GM13977 (cell line): ENCODE results near the gene MTCH1.

Experiments
- DNase-seq: peaks from one replicate; pipeline ENCODE4 v3.0.0; 2012; ENCODE audit warnings: low spot score
- CTCF ChIP-seq: IDR thresholded peaks from 2 replicates; pipeline ENCODE4 v1.5.1; 2012; ENCODE audit warnings: mild to moderate bottlenecking, control low read depth; ENCODE audit not compliant: insufficient read depth; ENCODE audit errors: extremely low read depth, missing control alignments
- in situ Hi-C: fragments of 300-500 bp; cut with MboI; formaldehyde crosslinking; loops from one replicate; pipeline ENCODE4 v1.12.0; 2022; ENCODE audit warnings: low sequenced_read_pairs, low pct_unique_long_range_greater_than_20kb, mixed read lengths, inconsistent platforms; ENCODE audit not compliant: unreplicated experiment

The MTCH1 gene

DNA sequence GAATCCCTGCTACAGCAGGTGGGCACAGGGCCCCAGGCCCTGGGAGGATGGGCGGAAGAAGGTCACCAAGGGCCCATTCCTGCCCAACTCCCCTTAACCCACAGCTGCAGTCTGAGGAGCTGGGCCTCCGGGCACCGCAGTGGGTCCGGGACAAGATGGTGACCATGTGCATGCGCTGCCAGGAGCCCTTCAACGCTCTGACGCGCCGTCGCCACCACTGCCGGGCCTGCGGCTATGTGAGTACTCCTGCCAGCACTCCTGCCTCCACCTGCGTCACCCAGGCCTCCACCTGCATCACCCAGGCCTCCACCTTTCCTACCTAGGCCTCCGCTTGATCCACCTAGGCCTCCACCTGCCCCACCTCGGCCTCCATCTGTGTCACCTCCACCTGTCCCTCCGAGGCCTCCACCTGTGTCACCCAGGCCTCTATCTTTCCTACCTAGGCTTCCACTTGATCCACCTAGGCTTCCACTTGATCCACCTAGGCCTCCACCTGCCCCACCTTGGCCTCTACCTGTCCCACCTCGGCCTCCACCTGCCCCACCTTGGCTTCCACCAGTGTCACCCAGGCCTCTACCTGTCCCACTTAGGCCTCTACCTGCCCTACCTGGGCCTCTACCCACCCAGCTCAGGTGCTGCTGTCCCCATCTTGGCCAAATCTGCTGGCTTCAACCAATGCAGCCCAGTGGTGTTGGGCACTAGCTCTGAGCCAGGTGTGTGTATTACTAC lies 36.3 kb upstream of the MTCH1 start:
- no peak for TF ChIP-seq CTCF
- in situ Hi-C loops = loop anchor here (5.0 to 10.0 kb wide), 2 partner anchors 150 to 183 kb away; partner anchors contain the start of gene PIM1
- DNase-seq = no peak

DNA sequence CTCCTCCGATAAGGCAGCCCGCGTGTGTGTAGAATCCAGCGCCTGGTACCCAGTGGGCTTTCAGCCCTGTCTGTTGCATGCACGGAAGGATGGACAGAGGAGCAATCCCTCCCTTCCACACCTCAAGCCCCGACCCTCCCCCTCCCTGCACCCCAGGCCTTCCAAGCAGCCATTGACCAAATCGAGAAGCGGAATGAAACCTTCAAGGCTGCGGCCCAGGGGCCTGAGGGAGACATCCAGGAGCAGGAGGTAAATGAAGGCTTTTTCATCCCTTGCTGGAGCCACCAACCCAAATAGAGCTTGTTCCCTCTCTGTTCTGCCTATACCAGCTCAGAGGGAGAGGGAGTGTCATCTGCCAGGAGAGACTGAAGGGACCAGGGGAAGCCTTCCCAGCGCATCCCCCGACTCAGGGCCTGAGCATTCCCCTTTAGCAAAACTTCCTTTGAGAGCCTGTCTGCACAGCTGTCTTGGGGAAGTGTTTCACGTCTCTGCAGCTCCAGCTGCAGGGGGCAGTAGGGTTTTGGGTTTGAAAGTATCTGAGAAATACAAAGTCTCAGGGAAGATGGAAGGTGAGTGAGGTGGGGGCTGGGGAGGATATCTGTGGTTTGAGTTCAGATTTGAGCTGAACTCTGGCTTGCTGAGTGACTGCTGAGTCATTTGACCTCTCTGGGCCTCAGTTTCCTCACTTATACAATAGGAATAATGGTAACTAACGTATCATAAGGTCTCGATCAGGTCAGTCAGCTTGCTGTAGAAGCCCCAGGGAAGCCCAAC lies 35.5 kb upstream of the MTCH1 start:
- TF ChIP-seq CTCF = peak; percentile 46
- in situ Hi-C loops = loop anchor here (5.0 to 10.0 kb wide), 2 partner anchors 151 to 183 kb away; partner anchors contain the start of gene PIM1
- no peak for DNase-seq

DNA sequence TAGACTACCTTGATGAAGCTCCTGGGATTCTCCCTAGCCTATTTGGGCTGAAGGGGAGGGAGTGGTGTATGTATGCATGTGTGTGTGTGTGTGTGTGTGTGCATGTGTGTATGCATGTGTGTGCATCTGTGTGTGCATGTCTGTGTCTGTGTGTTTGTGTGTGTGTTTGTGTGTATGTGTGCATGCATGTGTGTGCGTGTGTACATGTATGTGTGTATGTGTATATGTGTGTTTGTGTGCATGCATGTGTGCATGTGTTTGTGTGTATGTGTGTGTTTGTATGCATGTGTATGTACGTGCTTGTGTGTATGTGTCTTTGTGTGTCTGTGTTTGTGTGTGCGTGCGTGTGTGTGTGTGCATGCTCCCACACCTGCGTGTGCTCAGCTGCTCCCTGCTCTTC lies 34.8 kb upstream of the MTCH1 start:
- no peak for TF ChIP-seq CTCF
- in situ Hi-C loops = loop anchor here (5.0 to 10.0 kb wide), 2 partner anchors 151 to 184 kb away; partner anchors contain the start of gene PIM1
- DNase-seq = no peak

DNA sequence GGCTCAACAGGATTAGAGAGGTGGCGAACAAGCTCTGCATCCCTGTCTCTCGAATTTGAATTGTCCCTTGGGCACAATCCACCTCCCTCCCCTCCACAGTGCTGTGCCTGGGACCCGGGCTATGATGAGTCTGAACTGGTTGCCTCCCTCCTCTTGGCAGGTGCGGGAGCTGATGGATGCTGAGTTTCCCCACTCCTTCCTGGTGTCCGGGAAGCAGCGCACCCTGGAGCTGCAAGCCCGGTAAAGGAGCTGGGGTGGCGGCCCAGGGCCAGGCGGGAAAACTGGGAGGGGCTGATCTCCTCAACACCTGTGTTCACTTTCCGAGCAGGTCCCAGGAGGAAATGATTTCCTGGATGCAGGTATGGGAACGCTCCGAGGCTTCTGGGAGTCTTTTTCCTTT lies 34.4 kb upstream of the MTCH1 start:
- no peak for DNase-seq
- no peak for TF ChIP-seq CTCF
- in situ Hi-C loops = loop anchor here (5.0 to 10.0 kb wide), 2 partner anchors 152 to 184 kb away; partner anchors contain the start of gene PIM1

DNA sequence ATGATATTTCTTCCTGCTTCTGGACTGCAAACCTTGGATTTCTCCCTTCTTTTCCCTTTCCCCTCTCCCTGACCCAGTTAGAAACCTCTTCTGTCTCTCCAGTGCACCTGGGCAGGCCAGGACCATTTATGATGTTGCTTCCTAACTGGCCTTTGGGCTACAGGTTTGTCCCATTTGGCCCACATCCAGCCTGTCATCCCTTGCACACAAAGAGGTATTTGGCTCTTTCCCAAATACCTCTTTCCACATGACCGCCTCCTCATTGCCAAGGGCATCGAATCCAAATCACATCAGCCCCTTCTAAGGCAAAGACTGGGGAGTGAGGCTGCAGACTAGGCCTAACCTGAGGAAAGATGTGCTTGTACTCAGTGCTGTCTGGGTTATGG lies 33.1 kb upstream of the MTCH1 start:
- no peak for DNase-seq
- in situ Hi-C loops = loop anchor here (10.0 kb wide), 1 partner anchor 244 kb away; no protein-coding TSS in a partner anchor
- no peak for TF ChIP-seq CTCF

DNA sequence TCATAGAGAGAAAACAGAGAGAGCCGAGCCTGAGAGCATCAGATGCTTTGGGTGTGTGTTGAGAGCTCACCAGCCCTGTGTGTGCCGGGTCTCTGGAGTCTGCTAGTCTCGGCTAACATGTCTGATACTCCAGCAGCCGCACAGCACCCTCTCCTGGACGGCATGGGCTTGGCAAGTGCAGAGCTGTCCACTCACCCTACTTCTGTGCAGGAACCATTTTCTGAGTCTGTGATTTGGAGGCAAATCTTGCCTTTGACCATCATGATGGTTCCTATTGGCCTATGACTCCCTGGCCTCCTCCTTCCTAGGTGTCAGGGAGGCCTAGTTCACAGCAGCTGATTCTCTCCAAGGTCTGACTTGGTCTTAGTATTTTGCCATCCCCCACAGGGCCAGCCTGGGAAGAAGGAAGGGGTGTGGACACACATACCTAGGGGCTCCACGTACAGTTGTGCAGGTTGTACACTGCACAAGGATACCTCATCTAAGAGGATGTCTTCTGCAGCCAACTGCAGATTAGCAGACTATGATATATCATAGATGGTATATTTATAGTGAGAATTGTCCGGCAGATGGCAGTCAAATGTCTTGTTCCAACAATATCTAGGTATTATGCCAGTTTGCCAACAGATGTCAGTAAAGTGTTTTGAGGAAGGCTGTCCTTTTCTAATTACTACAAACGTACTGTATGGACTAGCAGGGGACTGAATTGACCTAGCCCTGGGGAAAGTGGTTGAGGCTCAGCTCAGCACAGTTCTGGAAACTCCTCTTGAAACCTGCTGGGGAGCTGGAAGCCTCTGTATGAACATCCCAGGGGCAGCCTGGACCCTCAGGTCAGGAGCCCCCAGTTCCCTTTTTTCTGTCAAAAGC lies 32.4 kb upstream of the MTCH1 start:
- peak; percentile 91 for DNase-seq
- in situ Hi-C loops = loop anchor here (10.0 kb wide), 1 partner anchor 244 kb away; no protein-coding TSS in a partner anchor
- peak; percentile 93 for TF ChIP-seq CTCF
